T-helper 2 cell treated with Interferon-gamma antibody and Interleukin-4, amounts not matched to agents 100 ng/mL and 5 ng/mL, for 36 hours (primary cell): Measurements from ENCODE around the gene CAMK2A. TPM values are rescaled to one million over a fixed set of nuclear protein-coding genes. Genes with fewer than 3 reads are reported as not detected.
"Not testable (repeated sequence)": the region's sequence is repeated elsewhere in the genome, so short reads cannot be mapped to it uniquely, and the experiment has no call there.

Source experiments
- intact Hi-C: fragments of 100-400 bp; cut with micrococcal nuclease; formaldehyde crosslinking; loops from one replicate; pipeline ENCODE4 v1.15.1; 2023
- total RNA-seq: library from RNA; stranded (reverse); gene quantifications from 2 replicates; pipeline ENCODE4 v1.2.3, GENCODE V29; 2022

CAMK2A gene
- total RNA-seq, 1 donor from 2014 or later: not detected

DNA sequence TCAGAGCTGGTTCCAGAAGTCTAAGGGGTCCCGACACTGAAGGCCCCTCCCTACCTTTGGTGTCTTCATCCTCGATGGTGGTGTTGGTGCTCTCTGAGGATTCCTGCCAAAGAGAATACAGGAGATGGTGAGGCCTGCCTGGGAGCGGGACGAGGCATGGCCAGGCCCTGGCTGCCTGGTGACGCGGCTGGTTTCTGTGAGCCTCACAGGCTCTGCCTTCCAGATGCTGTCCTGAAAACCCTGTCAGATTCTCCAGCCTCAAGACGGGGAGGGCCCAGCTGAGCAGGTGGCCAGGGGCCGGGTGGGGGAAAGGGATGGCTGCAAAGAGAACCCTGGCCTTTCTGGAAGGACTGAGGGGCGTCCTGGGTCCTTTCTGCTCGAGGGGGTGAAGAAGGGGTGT, 50.9 kb downstream of the CAMK2A start:
- intact Hi-C loops: no loop called here

DNA sequence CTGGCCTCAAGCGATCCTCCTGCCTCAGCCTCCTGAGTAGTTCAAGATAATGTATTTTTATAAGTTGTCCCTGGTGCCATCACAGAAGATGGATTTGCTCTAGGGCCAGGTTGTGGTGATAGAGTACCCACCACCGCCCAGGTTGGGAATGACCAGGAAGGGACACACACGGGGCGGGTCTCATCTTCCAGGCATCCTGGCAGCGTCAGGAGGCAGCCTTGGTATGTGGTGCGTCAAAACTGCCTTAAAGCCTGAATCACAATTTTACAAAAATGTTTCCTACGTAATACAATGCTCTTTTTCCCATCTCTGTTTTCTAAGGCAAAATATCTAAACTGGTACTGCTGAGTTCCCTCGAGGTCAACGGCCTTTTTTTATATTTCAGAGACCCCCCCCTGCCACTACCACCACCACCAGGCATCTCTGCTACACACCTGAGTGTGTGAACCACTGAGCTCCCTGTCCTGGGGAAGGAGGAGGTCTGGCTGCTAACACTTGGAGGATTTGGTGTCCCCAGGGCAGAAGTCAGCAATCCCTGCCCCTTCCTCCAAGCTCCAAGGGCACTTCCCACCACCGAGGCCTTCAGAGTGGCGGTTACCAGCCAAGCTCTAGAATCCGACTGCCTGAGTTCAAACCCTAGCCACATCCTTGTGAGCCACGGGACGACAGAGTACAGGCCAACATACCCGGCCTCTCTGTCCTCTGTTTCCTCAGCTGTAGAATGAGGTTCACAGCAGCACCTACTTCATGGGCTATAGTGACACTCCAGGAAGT, 52.4 kb downstream of the CAMK2A start:
- intact Hi-C loops: no loop called here

DNA sequence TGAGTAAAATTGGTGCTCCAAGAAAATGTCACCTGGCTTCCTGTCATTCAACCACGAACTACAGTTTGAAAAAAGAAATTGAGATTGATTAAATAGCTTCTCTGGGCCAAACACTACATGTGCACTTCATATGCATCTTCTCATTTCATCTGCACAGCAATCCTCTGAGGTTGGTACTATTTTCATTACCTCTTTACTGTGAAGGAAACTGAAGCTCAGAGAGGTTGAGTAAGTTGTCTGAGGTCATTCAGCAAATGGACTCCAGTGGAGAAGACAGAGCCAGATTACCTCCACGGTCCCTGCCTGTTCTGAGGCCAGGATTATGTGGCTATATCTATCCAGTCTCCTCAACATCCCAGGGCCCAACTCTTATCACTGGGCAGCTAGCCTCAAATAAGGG, 53.3 kb downstream of the CAMK2A start:
- intact Hi-C loops: no loop called here

DNA sequence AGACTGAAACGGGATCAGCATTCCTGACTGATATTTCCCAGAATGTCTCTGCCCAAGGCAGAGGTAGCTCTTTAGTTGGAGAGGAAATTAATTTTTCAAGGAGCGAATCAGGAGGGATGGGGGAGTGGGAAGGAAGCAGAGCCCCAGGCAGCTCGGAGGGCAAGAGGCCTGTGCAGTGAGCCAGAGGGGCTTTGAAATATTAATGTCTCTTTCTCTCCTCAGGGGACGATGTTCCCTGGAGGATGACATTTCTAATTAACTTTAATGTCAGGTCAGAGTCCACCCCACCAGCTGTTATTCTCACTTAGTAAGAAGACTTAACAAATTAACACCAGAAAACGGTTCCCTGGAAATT, 54.1 kb downstream of the CAMK2A start:
- intact Hi-C loops: no loop called here

DNA sequence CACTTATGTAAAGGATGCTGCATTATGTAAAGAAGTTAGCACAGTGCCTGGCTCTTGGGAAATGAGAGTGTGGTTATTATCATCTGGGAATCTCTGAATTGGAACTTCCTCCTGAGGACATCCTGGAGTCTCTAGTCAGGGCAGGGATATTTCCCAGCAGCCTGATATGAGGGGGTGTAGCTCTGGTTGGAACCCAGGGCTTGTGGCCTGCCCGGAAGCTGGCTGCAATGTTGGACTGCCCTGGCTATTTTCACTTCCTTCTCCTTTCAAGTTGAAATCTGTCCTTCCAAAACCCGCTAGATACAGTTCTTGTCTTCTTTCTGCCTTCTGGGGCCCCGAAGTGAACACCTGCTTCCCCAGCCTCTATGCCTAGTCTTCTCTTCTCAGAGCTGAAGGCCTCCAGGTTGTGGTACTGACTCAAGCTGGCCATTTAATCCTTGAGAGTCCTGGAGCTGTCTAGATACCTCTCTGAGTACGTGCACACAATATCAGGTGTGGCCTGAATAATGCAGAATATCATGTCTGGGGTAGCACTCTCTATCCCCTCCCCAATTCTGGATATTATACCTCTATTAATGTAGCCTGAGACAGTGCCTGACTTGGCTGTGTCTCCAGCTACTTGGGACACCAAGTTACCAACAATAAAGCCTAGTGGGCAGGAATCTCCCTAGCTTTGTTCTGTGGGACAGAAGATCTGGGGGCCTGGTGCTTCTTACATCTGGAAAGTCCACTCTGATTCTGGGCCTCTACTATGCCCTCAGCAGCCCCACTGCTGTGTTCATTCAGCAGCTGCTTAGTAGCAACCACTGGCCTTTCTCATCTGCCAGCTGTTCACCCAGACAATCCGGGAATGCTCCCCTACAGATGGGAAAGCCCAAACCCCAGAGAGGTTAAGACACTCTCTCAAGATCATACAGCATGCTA, 54.7 kb downstream of the CAMK2A start:
- intact Hi-C loops: no loop called here

DNA sequence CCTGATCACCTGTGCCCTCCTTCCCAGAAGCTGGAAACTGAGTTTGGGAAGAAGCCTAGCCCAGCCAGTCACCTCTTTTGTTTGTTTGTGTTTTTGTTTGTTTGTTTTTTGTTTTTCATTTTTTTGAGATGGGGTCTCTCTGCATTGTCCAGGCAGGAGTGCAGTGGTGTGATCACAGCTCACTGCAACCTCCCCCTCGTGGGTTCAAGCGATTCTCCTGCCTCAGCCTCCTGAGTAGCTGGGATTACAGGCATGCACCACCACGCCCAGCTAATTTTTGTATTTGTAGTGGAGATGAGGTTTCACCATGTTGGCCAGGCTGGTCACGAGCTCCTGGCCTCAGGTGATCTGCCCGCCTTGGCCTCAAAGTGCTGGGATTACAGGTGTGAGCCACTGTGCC, 55.9 kb downstream of the CAMK2A start:
- intact Hi-C loops: not testable (repeated sequence)

DNA sequence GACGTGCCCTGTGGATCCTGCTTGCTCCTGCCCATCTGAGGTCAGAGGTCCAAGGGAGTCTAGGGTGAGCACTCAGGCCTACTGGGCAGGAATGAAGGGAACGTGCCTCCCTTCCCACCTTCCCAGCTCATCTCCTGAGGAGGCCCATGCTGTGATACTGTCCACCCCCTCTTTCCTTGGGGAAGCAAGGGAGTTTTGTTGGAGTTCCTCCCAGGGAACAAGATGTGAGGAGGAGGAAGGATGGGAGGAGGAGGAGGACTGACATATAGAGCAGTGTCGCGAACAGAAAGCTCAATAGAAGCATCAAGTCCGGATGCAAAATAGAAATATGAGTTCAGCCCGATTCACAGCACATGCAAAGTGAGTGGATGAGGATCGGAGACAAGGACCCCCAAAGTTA, 58.7 kb downstream of the CAMK2A start:
- intact Hi-C loops: no loop called here

DNA sequence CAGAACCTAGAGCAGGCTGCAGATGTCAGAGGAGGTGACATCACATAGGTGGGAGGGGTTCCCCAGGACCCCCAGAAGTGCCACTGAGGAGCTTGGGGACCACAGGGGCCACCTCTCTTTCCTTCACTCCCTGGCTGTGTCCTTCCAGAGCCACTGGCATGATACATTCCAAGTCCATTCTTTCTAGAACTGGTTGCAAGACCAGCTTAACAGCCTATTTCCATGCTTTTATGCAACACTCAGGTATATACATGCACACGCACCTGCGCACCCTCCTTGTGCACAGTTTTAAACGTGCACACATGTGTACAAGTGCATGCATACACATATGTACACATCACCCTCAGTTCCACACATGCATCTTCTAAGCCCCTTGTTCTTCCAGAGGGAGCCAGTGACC, 60.0 kb downstream of the CAMK2A start:
- intact Hi-C loops: no loop called here

DNA sequence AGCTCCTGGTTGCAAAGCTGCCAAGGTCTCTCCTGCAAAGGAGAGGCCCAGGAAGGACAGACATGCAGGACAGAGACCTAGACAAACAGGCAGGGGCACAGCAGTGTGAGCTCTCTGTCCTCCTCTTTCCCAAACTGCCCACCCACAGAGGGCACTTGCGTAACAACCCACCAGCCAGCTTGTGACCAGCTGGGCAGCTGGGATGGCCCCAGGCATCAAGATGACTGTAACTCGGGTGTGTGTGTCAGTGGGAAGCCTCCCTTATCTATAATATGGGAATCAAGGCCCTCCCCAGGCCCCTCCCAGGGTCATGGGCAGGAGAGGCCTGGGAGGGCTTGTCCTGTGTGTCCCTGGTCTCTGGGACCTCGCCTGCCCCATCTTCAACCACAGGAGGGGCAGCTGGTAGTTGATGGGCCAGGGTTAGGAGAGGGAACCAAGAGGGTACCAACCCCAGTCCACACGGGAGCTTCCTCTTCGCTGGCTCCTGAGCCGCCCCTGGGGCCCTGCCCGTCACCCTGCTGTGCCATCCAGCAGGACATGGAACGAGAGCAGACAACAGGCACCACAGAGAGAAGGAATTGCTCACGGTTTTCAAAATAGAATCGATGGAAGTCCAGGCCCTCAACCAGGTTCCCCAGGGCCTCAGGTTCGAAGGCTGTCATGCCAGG, 61.8 kb downstream of the CAMK2A start:
- intact Hi-C loops: no loop called here

DNA sequence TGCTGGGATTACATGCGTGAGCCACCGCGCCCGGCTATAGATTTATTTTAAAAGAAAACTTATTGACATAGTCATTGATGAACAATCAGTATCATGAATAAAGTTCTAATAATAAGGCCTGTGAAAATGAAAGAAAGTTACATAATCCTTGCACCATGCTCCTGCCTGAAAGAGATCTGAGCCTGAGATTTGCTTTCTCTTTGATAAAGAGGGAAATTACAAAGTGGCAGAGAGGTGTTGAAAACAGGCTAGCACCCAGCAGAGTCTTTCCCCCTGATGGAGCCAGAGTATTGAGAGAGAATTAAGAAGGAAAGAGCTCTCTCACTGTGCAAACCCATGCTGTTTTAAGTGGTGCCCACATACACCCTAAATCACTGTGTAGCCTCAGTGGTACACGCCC, 62.5 kb downstream of the CAMK2A start:
- intact Hi-C loops: no loop called here

DNA sequence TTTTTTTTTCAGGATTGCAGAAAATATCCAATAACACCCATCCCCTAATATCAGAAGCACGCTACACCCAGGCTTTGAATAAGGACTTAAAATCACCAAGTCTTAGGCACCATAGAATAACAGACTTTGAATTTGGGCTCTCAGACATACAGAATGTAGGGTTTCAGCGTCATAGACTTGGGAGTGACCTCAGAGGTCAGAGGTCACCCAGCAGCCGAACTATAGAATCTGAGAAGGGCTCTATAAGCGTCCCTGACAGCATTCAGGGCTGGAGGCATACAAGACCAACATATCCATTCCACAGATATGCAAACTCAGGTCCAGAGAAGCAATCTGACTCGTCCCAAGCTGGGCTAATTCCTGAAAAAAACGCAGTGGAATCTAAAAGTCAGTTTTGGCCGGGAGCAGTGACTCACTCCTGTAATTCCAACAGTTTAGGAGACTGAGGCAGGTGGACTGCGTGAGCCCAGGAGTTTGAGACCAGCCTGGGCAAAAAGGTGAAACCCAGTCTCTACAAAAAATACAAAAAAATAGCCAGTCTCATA, 65.0 kb downstream of the CAMK2A start:
- intact Hi-C loops: no loop called here

DNA sequence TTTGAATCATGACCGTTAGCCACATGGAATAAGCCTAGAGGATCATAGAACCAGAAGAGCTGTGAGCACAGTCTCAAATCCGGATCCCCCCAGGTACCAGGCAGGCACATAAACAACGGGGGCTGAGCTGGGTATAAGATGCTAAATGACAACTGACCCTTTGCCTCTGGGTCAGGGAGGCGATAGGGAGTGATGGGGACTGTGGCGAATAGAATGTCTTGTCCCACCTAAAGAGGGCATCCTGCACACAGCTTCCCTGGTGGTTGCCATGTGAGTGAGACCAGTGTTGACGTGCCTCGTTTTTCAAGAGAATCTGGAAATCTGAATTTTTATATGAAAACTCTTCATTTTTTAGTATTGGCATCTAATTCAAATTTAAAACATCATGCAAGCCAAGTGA, 66.1 kb downstream of the CAMK2A start:
- intact Hi-C loops: no loop called here

DNA sequence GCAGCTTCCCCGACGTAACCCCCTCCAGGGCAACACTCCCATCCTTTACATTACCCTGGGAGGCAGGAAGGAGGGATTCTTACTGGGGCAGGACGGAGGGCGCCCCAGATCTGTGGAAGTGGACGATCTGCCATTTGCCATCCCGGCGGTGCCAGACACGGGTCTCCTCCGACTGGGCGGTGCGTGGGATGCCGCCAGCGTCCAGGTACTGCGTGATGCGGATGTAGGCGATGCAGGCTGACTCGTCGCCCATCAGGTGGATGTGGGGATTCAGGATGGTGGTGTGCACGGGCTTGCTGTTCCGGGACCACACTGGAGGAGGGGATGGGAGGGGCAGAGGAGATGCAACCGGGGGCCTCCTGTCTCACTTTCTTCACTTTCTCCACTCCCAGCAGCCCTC, 66.7 kb downstream of the CAMK2A start:
- intact Hi-C loops: no loop called here

DNA sequence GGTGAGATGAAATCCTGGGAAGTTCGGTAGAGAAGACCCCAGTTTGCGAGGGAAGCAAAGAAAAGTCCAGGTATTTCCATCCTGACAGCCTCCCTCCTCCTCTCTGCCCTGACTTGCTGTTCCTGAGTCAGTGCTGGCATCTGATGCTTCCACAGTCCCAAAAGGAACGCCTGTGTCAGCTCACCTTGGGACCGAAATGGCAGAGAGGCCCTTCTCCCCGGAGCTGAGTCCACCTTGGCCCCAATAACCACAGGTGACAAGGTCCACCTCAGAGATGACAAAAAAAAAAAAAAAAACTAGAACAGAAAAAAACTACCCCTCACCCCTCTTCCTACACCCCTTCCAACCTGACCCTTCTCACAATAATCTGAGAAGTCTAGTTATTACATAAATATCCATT, 68.1 kb downstream of the CAMK2A start:
- intact Hi-C loops: no loop called here

DNA sequence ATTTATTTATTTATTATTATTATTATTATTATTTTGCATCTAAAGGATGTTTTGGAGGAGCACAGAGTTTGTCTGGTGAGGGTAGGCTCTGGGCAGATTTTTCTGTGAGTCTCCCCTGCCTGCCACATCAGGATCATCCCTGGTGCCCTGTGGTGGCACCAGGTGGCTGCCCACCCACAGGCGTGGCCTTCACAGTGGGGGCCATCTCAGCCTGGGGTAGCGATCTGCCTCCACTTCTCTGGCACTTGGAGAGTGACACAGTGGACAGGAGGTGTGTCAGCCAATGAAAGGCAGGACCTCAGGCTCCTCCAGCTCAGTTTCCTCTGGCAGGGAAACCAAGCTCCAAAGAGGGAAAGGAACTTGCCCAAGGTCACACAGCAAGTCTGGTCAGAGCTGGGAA, 69.7 kb downstream of the CAMK2A start:
- intact Hi-C loops: loop anchor here (2.0 kb wide), 1 partner anchor 385 kb away; no protein-coding TSS in a partner anchor

DNA sequence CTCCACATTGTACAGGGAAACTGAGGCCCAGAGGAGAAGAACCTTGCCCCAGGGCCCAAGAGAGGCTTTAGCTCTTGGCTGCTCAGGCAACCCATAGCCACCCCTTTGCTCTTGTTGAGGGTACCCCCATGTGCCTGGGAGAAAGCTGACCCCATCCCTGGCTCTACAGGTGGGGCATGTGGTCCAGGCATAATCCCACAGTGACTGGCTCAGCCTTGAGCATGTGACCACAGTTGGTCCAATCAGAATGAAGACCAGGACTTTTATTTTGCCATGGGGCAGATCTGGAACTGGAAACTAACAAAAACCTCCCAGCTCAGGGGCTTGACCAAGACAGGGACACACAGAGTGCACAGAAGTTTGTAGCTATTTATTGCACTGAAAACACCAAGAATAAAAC, 70.4 kb downstream of the CAMK2A start:
- intact Hi-C loops: loop anchor here (2.0 kb wide), 1 partner anchor 384 kb away; no protein-coding TSS in a partner anchor

DNA sequence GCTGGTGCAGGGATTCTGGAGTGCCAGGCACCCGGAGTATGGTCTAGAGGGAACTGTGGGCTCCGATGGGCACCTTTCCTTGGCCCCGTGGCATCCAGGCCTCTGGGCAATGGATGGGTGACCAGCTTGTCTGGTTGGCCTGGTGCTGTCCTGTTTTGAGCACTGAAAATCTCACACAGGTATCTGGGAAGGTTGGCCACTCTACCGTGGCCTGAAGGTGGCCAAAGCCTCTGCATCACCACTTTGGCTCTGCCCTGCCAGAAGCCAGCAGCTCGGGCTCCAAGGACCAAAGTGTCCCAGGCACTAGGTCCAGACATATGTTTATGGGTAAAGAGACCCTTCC, 70.9 kb downstream of the CAMK2A start:
- intact Hi-C loops: loop anchor here (1.0 to 2.0 kb wide), 3 partner anchors 57 to 384 kb away; no protein-coding TSS in a partner anchor

DNA sequence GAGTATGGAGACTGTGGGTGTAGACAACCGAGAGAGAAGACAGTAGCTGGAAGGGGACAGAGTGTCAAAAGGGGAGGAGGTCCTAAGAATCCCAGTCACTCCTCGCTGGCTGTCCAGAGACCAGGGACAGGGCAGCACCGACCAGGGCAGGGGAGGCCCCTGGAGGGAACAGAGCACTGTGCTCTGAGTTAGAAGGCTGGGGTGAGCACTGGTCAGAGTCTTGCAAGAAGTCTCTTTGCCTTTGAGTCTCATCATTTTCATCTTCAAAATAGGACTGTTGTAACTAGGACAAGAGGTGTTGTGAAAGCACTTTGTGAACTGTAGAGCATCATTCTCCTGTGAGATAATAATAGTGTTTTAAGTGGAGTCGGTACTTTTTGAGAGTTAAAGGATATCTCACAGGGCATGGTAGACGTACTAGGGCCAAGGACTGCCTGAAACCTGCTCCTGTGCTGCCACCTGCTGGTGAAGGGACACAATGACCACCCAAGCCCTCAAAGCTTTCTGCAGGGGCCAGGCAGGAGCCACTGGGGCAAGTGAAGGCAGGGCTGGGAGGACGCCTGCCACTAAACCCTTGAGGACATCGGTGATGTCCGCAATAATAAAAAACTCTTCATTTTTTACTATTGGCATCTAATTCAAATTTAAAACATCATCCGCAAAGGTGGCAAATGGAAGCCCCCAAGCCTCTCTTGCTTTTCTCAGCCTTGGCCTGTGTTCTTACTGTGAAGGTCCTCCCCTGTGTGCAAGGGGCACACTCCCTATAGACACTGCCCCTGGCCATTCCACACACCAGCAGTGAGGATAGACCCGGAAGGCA, 71.5 kb downstream of the CAMK2A start:
- intact Hi-C loops: loop anchor here (1.0 to 2.0 kb wide), 3 partner anchors 57 to 383 kb away; no protein-coding TSS in a partner anchor

DNA sequence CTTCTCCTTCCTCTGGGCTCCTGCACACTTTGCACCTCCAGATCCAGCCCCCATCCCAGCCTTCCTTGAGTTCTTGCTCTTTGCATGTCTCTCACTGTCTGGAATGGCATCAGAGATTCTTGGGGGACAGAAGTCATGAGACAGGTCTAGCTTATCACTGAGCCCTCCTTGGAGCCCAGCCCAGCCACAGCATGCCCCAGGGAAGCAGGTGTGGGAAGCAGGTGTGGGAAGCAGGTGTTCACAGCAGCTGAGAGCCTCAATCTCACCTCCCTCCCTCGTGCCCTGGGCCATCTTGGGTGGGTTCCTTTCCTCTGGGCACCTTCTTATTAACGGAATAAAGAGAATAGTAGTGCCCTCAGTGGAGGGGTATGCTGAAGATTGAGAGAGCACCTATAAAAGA, 72.5 kb downstream of the CAMK2A start:
- intact Hi-C loops: no loop called here

DNA sequence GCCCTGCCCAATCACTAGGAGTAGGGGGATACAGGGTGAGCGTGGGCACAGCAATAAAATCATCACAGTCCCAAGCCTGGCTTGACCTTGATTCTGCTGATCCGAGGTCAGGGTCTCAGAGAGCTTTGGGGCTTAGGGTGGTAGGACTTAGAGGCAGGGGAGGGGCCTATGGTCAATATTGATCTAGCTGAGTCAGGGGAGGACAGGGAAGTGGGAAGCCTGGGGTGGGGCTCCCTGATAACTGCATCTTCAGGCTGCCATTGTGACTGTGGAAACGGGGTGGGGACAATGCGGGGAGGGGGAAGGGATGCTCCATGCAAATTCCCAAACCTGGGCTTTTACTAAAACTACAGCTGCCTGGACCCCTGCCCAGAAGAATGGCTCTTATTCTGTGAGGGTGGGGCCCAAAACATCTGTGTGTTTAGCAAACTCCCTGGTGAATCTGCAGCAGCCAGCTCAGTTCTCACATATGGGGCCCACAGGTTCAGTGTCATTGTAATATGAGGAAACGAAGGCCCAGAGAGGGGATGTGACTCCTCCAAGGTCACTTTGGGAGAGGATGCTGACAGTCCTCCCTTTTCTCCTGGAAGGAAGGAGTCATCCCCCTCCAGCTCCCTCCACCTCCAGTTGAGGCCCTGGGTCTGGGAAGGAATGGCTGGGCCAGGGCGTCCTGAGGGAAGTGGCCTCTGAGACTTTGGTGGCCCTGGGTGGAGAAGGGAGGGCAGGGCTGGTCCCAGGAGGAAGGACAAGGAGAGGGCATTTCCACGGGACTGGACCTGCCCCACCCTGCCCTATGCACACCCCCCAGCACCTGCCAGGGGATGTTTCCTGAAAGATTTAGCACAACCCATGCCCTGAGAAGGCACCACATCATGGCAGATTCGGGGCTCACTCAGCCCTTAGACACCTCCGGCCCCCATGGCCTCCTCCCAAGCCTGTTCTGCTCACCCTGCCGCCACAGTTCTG, 73.3 kb downstream of the CAMK2A start:
- intact Hi-C loops: no loop called here
